Activated CD4-positive, alpha-beta T cell treated with anti-CD3 and anti-CD28 coated beads for 36 hours (primary cell): ENCODE measurements around the gene SVOPL. TPM values are rescaled to one million over a fixed set of nuclear protein-coding genes. Genes with fewer than 3 reads are reported as not detected.

ENCODE experiments used
- ATAC-seq: fragments of 200-7000 bp; cut with Tn5 transposase; one replicate; pipeline ENCODE4 v1.10.0; 2021; ENCODE audit warnings: mild to moderate bottlenecking, moderate library complexity
- CTCF ChIA-PET: fragments of 350-600 bp; sonication (Branson Sonifier 250); formaldehyde crosslinking; loops from one replicate; lab custom pipeline; 2021; ENCODE audit warnings: antibody characterized with exemption; lab: Charles Lee
- POLR2A ChIA-PET: fragments of 350-600 bp; sonication (Branson Sonifier 250); formaldehyde crosslinking; loops from one replicate; lab custom pipeline; 2021; ENCODE audit warnings: antibody characterized with exemption, inconsistent platforms; lab: Charles Lee
- DNase-seq: peaks from one replicate; pipeline ENCODE4 v3.0.0-alpha.2; 2020
- H3K27ac Mint-ChIP-seq: one replicate; pipeline ENCODE4 v1.8.0; 2021; ENCODE audit warnings: mixed read lengths
- H3K27me3 Mint-ChIP-seq: one replicate; pipeline ENCODE4 v1.8.0; 2021; ENCODE audit warnings: mixed read lengths
- H3K36me3 Mint-ChIP-seq: one replicate; pipeline ENCODE4 v1.8.0; 2021; ENCODE audit warnings: low read depth, mixed read lengths
- H3K4me1 Mint-ChIP-seq: one replicate; pipeline ENCODE4 v1.8.0; 2021; ENCODE audit warnings: mixed read lengths
- H3K4me3 Mint-ChIP-seq: one replicate; pipeline ENCODE4 v1.8.0; 2021; ENCODE audit warnings: mild to moderate bottlenecking, moderate library complexity, mixed read lengths
- H3K9me3 Mint-ChIP-seq: one replicate; pipeline ENCODE4 v1.8.0; 2021; ENCODE audit warnings: low read depth, mixed read lengths
- intact Hi-C, 2 experiments: fragments of 100-400 bp; cut with DNase I in 1 of 2; cut with micrococcal nuclease in 1 of 2; formaldehyde crosslinking; loops; one replicate each; pipeline versions ENCODE4 v1.14.2 to v1.15.1; 2022 to 2024; cut with DNase I, micrococcal nuclease
- total RNA-seq, 2 experiments: library from RNA; stranded (reverse); gene quantifications; one replicate each; pipeline ENCODE4 v1.2.3, GENCODE V29; 2021

SVOPL gene
- total RNA-seq, 2 experiments from 2014 or later: not detected

DNA sequence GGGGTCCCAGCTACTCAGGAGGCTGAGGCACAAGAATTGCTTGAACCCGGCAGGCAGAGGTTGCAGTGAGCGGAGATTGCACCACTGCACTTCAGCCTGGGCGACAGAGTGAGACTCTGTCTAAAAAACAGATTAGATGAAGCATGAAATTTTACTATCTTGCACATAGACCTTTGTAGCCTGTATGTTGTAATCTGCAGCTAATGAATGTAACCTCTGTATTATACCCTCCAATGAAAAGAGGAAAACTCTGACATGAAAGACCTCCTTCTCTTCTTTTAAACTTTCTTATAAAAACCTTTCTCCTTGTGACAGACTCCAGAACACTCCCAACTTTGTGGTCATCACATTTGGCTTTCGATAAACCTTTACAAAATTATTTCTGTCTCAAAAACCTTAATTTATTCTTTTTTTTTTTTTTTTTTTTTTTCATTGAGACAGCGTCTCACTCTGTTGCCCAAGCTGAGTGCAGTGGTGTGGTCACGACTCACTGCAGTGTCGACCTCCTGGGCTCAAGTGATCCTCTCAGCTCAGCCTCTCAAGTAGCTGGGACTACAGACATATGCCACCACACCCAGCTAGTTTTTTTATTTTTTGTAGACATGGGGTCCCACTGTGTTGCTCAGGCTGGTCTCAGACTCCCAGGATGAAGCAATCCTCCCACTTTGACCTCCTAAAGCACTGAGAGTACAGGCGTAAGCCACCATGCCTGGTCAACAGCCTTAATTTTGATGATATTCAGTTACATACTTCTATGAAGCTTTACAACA, 97.4 kb downstream of the SVOPL start:
- DNase-seq (no peak), ATAC-seq (no peak)
- intact Hi-C loops: no loop called here
- Mint-ChIP-seq H3K27ac (no peak overlapping the region), H3K4me1 (peaks cover 17% of the 10 kb centered on the region), H3K9me3 (no peaks in the 10 kb centered on the region), H3K27me3 (no peaks in the 10 kb centered on the region), H3K36me3 (no peaks in the 10 kb centered on the region), H3K4me3 (no peak overlapping the region)
- CTCF ChIA-PET: interaction anchor here (0.6 to 1.0 kb wide), 2 partner anchors 135 to 809 kb away, joined by 3 to 4 read pairs; no protein-coding TSS in a partner anchor
- POLR2A ChIA-PET: interaction anchor here (0.6 kb wide), 1 partner anchor 62 kb away, joined by 3 read pairs; no protein-coding TSS in a partner anchor

DNA sequence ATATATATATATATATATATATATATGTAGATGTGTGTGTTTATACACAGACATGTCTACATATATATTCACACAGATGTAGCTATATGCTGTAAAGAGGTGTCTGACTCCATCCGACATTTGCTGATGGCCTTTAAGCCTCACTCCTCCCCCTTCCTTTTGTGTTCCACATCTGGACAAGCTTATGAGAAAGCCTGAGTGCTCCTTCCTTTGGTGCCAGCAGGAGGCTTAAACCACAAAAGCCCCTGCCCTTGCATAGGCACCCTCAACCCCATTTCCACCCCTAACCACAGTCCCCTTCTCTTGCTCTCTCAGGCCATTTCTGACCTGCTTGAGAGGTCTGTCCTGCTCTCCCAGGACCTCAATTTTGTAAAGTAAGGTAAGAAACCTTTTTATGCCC, 98.7 kb downstream of the SVOPL start:
- no peaks in the 10 kb centered on the region for H3K36me3 Mint-ChIP-seq
- intact Hi-C loops: no loop called here
- no peaks in the 10 kb centered on the region for H3K27me3 Mint-ChIP-seq
- no peak overlapping the region for H3K27ac Mint-ChIP-seq
- ATAC-seq (no peak), DNase-seq (no peak)
- ChIA-PET POLR2A (no interaction called here), CTCF (no interaction called here)
- no peaks in the 10 kb centered on the region for H3K9me3 Mint-ChIP-seq
- H3K4me3 Mint-ChIP-seq: no peak overlapping the region
- peaks cover 6% of the 10 kb centered on the region for H3K4me1 Mint-ChIP-seq

- no peak overlapping the region for H3K27ac Mint-ChIP-seq
- ATAC-seq (no peak), DNase-seq (no peak)
- H3K27me3 Mint-ChIP-seq: no peaks in the 10 kb centered on the region
- no peak overlapping the region for H3K4me3 Mint-ChIP-seq
- no peaks in the 10 kb centered on the region for H3K4me1 Mint-ChIP-seq
- no peaks in the 10 kb centered on the region for H3K9me3 Mint-ChIP-seq
- intact Hi-C loops: no loop called here
- POLR2A ChIA-PET: no interaction called here
- CTCF ChIA-PET: no interaction called here
- no peaks in the 10 kb centered on the region for H3K36me3 Mint-ChIP-seq
Observed at GRCh38 chr7:138595454-138595853, 105.7 kb downstream of the SVOPL start.

DNA sequence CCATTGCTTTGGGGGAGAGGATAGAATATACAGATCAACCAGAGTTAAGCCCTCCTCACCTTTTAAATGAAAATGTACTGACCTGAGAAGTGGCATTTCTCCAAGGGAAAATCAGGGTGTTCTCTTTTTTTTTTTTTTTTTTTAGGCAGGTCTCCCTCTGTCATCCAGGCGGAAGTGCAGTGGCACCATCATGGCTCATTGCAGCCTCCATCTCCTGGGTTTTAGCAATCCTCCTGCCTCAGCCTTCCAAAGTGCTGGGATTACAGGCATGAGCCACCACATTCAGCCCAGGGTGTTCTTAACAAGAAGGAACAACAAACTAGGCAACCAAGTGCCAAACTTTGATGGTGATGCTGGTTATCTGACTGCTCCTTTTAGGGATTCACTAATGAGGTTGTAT, 111.0 kb downstream of the SVOPL start:
- ChIA-PET POLR2A (no interaction called here), CTCF (no interaction called here)
- H3K9me3 Mint-ChIP-seq: no peaks in the 10 kb centered on the region
- DNase-seq (no peak), ATAC-seq (no peak)
- no peaks in the 10 kb centered on the region for H3K4me1 Mint-ChIP-seq
- H3K36me3 Mint-ChIP-seq: peaks cover 19% of the 10 kb centered on the region
- H3K4me3 Mint-ChIP-seq: no peak overlapping the region
- H3K27ac Mint-ChIP-seq: no peak overlapping the region
- intact Hi-C loops: no loop called here
- H3K27me3 Mint-ChIP-seq: no peaks in the 10 kb centered on the region

DNA sequence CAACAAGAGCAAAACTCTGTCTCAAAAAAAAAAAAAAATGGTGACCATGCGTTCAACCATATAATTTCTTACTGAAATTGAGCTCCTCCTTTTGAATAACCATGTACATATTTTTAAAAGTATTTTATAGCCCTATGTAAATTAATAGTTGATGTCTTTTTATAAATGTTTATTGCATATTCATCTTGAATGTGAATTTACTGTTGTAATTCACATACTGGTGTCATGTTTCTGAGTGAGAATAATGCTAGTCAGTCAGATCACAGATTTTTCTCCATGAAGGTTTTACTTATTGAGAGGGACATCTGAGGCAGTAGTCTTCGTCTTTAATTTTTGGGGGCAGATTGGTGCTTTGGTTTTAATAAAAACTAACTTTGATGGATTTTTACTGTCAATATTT, 112.2 kb downstream of the SVOPL start:
- Mint-ChIP-seq H3K27me3 (no peaks in the 10 kb centered on the region), H3K9me3 (no peaks in the 10 kb centered on the region), H3K4me1 (no peaks in the 10 kb centered on the region), H3K36me3 (peaks cover 30% of the 10 kb centered on the region), H3K4me3 (no peak overlapping the region), H3K27ac (no peak overlapping the region)
- intact Hi-C loops: no loop called here
- POLR2A ChIA-PET: no interaction called here
- no peak for DNase-seq
- CTCF ChIA-PET: interaction anchor here (1.3 kb wide), 1 partner anchor 9 kb away, joined by 3 read pairs; no protein-coding TSS in a partner anchor
- ATAC-seq: no peak

GRCh38 chr7:138587485-138587884, 113.7 kb downstream of the SVOPL start:
- H3K4me3 Mint-ChIP-seq: no peak overlapping the region
- H3K36me3 Mint-ChIP-seq: peaks cover 33% of the 10 kb centered on the region
- DNase-seq: no peak
- intact Hi-C loops: no loop called here
- H3K9me3 Mint-ChIP-seq: no peaks in the 10 kb centered on the region
- no peak overlapping the region for H3K27ac Mint-ChIP-seq
- H3K27me3 Mint-ChIP-seq: no peaks in the 10 kb centered on the region
- H3K4me1 Mint-ChIP-seq: no peaks in the 10 kb centered on the region
- ChIA-PET POLR2A (no interaction called here), CTCF (no interaction called here)
- no peak for ATAC-seq

- Mint-ChIP-seq H3K27me3 (no peaks in the 10 kb centered on the region), H3K4me1 (no peaks in the 10 kb centered on the region), H3K4me3 (no peak overlapping the region), H3K27ac (no peak overlapping the region), H3K9me3 (no peaks in the 10 kb centered on the region), H3K36me3 (peaks cover 40% of the 10 kb centered on the region)
- ChIA-PET CTCF (no interaction called here), POLR2A (no interaction called here)
- no peak for DNase-seq
- intact Hi-C loops: no loop called here
- no peak for ATAC-seq
Observed at GRCh38 chr7:138585283-138585993, 115.7 kb downstream of the SVOPL start.

- DNase-seq (no peak), ATAC-seq (no peak)
- CTCF ChIA-PET: interaction anchor here (0.8 to 1.1 kb wide), 2 partner anchors 14 to 154 kb away, joined by 3 read pairs; no protein-coding TSS in a partner anchor
- intact Hi-C loops: no loop called here
- POLR2A ChIA-PET: no interaction called here
- Mint-ChIP-seq H3K4me1 (no peaks in the 10 kb centered on the region), H3K27ac (no peak overlapping the region), H3K27me3 (no peaks in the 10 kb centered on the region), H3K4me3 (no peak overlapping the region), H3K9me3 (no peaks in the 10 kb centered on the region), H3K36me3 (peaks cover 46% of the 10 kb centered on the region)
Observed at GRCh38 chr7:138584696-138585095, 116.5 kb downstream of the SVOPL start.

DNA sequence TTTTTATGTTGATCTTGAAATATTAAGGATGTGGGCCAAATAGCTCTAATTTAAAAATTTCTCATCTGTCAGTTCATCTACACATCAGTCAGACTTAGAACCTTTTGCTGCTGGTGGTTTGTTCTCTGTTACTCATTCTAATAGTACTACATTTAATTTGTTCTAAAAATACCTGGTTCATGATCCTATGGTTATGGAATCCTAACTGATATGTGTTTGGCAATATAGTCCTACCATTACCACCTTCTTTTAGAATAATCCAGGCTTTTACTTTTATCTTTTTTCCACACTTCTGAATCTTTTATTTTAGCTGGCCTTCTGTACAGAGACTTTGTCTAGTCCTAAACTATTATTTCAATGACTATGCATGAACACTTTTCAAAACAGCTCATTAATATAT, 116.9 kb downstream of the SVOPL start:
- Mint-ChIP-seq H3K4me3 (no peak overlapping the region), H3K27me3 (no peaks in the 10 kb centered on the region), H3K27ac (no peak overlapping the region), H3K4me1 (no peaks in the 10 kb centered on the region), H3K9me3 (no peaks in the 10 kb centered on the region), H3K36me3 (peaks cover 49% of the 10 kb centered on the region)
- ChIA-PET POLR2A (interaction anchor here (0.6 kb wide), 1 partner anchor 8 kb away, joined by 4 read pairs; no protein-coding TSS in a partner anchor), CTCF (interaction anchor here (0.8 to 1.1 kb wide), 2 partner anchors 13 to 155 kb away, joined by 3 read pairs; no protein-coding TSS in a partner anchor)
- DNase-seq (no peak), ATAC-seq (no peak)
- intact Hi-C loops: no loop called here

DNA sequence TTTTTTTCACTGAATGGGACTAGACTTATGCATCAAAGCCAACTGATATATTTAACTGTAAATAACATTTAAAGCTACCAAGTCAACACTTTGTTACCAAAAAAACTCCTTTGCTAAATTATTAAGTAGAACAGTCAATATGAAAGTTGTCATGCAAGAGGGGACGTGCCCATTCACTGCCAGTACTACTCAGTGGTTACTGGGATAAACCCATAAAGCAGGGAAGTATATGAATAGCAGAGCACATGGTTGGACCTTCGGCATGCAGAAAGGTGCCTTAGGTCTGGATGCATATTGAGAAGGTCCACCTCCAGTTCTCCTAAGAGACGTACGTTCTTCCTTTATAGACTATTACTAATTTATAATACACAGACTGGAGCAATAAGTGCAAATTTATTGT, 120.1 kb downstream of the SVOPL start:
- intact Hi-C loops: no loop called here
- CTCF ChIA-PET: interaction anchor here (0.6 kb wide), 2 partner anchors 208 to 454 kb away, joined by 3 to 4 read pairs; no protein-coding TSS in a partner anchor
- Mint-ChIP-seq H3K4me3 (no peak overlapping the region), H3K9me3 (no peaks in the 10 kb centered on the region), H3K4me1 (no peaks in the 10 kb centered on the region), H3K27ac (no peak overlapping the region), H3K36me3 (peaks cover 53% of the 10 kb centered on the region), H3K27me3 (no peaks in the 10 kb centered on the region)
- POLR2A ChIA-PET: no interaction called here
- no peak for DNase-seq
- no peak for ATAC-seq

- Mint-ChIP-seq H3K9me3 (no peaks in the 10 kb centered on the region), H3K4me1 (peaks cover 4% of the 10 kb centered on the region), H3K27me3 (no peaks in the 10 kb centered on the region), H3K27ac (no peak overlapping the region), H3K4me3 (no peak overlapping the region), H3K36me3 (peaks cover 44% of the 10 kb centered on the region)
- DNase-seq (no peak), ATAC-seq (no peak)
- CTCF ChIA-PET: interaction anchor here (0.5 kb wide), 1 partner anchor 20 kb away, joined by 5 read pairs; no protein-coding TSS in a partner anchor
- POLR2A ChIA-PET: no interaction called here
- intact Hi-C loops: no loop called here
Observed at GRCh38 chr7:138579671-138580070, 121.5 kb downstream of the SVOPL start.
